ENCODE results near the gene PRKN. TPM values are rescaled to one million over a fixed set of nuclear protein-coding genes. Genes with fewer than 3 reads are reported as not detected.

PRKN gene
- polyA plus RNA-seq, 3 donors = 8.1 to 15.1 (median 11.4) TPM

GRCh38 chr6:162198925-162199324 lies 528.6 kb downstream of the PRKN start:
- DNase-seq (ENCODE audit: extremely low read depth in 1 of 11, low read depth in 9 of 11, low spot score in 4 of 11) = no peak

GRCh38 chr6:162198076-162198475 lies 529.5 kb downstream of the PRKN start:
- DNase-seq (ENCODE audit: extremely low read depth in 1 of 11, low read depth in 9 of 11, low spot score in 4 of 11) = no peak

GRCh38 chr6:162195441-162195840 lies 532.1 kb downstream of the PRKN start:
- DNase-seq (ENCODE audit: extremely low read depth in 1 of 11, low read depth in 9 of 11, low spot score in 4 of 11) = no peak

- no peak for DNase-seq (ENCODE audit: extremely low read depth in 1 of 11, low read depth in 9 of 11, low spot score in 4 of 11)
Observed at GRCh38 chr6:162190981-162191380, 536.6 kb downstream of the PRKN start.

- DNase-seq (ENCODE audit: extremely low read depth in 1 of 11, low read depth in 9 of 11, low spot score in 4 of 11) = no peak
Observed at GRCh38 chr6:162187168-162187935, 540.2 kb downstream of the PRKN start.

- DNase-seq (ENCODE audit: extremely low read depth in 1 of 11, low read depth in 9 of 11, low spot score in 4 of 11) = peak in 1 of 11 donors; percentile 8
Observed at GRCh38 chr6:162184465-162184864, 543.1 kb downstream of the PRKN start.

GRCh38 chr6:162181741-162182401 lies 545.7 kb downstream of the PRKN start:
- DNase-seq (ENCODE audit: extremely low read depth in 1 of 11, low read depth in 9 of 11, low spot score in 4 of 11) = no peak

- DNase-seq (ENCODE audit: extremely low read depth in 1 of 11, low read depth in 9 of 11, low spot score in 4 of 11) = no peak
Observed at GRCh38 chr6:162181111-162181510, 546.5 kb downstream of the PRKN start.

GRCh38 chr6:162179196-162179951 lies 548.2 kb downstream of the PRKN start:
- DNase-seq (ENCODE audit: extremely low read depth in 1 of 11, low read depth in 9 of 11, low spot score in 4 of 11) = no peak

GRCh38 chr6:162178666-162179065 lies 548.9 kb downstream of the PRKN start:
- no peak for DNase-seq (ENCODE audit: extremely low read depth in 1 of 11, low read depth in 9 of 11, low spot score in 4 of 11)

- no peak for DNase-seq (ENCODE audit: extremely low read depth in 1 of 11, low read depth in 9 of 11, low spot score in 4 of 11)
Observed at GRCh38 chr6:162178266-162178665, 549.3 kb downstream of the PRKN start.

- DNase-seq (ENCODE audit: extremely low read depth in 1 of 11, low read depth in 9 of 11, low spot score in 4 of 11) = peak in 4 of 11 donors; percentile 20 to 57 (median 30)
Observed at GRCh38 chr6:162177746-162178145, 549.8 kb downstream of the PRKN start.

GRCh38 chr6:162173466-162173865 lies 554.1 kb downstream of the PRKN start:
- DNase-seq (ENCODE audit: extremely low read depth in 1 of 11, low read depth in 9 of 11, low spot score in 4 of 11) = no peak

GRCh38 chr6:162165479-162165878 lies 562.1 kb downstream of the PRKN start:
- DNase-seq (ENCODE audit: extremely low read depth in 1 of 11, low read depth in 9 of 11, low spot score in 4 of 11) = no peak

- DNase-seq (ENCODE audit: extremely low read depth in 1 of 11, low read depth in 9 of 11, low spot score in 4 of 11) = no peak
Observed at GRCh38 chr6:162157167-162157870, 570.2 kb downstream of the PRKN start.

- DNase-seq (ENCODE audit: extremely low read depth in 1 of 11, low read depth in 9 of 11, low spot score in 4 of 11) = no peak
Observed at GRCh38 chr6:162156146-162156545, 571.4 kb downstream of the PRKN start.

- DNase-seq (ENCODE audit: extremely low read depth in 1 of 11, low read depth in 9 of 11, low spot score in 4 of 11) = no peak
Observed at GRCh38 chr6:162154930-162155329, 572.6 kb downstream of the PRKN start.

GRCh38 chr6:162154001-162154400 lies 573.6 kb downstream of the PRKN start:
- no peak for DNase-seq (ENCODE audit: extremely low read depth in 1 of 11, low read depth in 9 of 11, low spot score in 4 of 11)

GRCh38 chr6:162153120-162153519 lies 574.4 kb downstream of the PRKN start:
- no peak for DNase-seq (ENCODE audit: extremely low read depth in 1 of 11, low read depth in 9 of 11, low spot score in 4 of 11)
